ENCODE results near the gene TAP1. TPM values are rescaled to one million over a fixed set of nuclear protein-coding genes. Genes with fewer than 3 reads are reported as not detected.

TAP1 gene
- total RNA-seq, 1 donor from 2014 or later, result 50.6 TPM

DNA sequence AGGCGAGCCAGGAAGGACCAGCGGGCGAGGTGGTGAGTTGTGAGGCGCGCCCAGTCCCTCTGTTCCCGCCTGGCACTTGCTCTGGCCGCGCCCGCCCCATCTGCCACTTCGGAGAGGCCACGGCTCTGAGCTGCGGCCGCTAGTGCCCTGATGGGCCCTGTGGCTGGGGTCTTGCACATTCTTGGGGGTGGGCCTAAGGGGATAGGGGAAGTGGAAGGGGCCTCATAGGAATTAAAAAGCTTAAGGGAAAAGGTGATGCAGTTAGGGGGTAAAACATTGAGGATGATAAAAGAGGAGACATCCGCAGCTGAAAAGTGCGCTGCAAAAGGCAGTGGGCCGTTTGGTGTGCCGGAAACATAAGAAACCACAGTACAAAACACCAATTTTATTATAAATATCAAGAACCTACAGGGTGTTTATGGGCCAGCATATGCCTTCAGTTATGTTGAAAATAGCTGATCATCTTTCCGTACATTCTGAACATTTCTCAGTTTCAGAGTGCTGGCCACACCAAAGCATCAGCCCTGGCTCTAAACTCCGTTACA is 8.6 kb downstream of the TAP1 start:
- Histone ChIP-seq H3K27ac (peak overlapping the region; percentile 99), H3K9me3 (no peaks in the 10 kb centered on the region), H3K4me3 (peak overlapping the region; percentile 57 to 86), H3K36me3 (peaks cover 0 to 34% of the 10 kb centered on the region in 2 donors), H3K27me3 (no peaks in the 10 kb centered on the region), H3K4me1 (peaks cover 26% of the 10 kb centered on the region)
- TF ChIP-seq POLR2A (IDR thresholded peaks at IDR 0.05) (no peak), POLR2AphosphoS5 (IDR thresholded peaks at IDR 0.05; ENCODE audit: insufficient read depth in 1 of 2, low read depth in 1 of 2) (no peak), CTCF (IDR thresholded peaks at IDR 0.05) (no peak)
- no peak for DNase-seq (ENCODE audit: extremely low spot score in 2 of 2)
- intact Hi-C loops (cut with DNase I), result loop anchor here (1.0 to 5.0 kb wide), 2 partner anchors 9 to 127 kb away; partner anchors contain the start of gene PSMB9

DNA sequence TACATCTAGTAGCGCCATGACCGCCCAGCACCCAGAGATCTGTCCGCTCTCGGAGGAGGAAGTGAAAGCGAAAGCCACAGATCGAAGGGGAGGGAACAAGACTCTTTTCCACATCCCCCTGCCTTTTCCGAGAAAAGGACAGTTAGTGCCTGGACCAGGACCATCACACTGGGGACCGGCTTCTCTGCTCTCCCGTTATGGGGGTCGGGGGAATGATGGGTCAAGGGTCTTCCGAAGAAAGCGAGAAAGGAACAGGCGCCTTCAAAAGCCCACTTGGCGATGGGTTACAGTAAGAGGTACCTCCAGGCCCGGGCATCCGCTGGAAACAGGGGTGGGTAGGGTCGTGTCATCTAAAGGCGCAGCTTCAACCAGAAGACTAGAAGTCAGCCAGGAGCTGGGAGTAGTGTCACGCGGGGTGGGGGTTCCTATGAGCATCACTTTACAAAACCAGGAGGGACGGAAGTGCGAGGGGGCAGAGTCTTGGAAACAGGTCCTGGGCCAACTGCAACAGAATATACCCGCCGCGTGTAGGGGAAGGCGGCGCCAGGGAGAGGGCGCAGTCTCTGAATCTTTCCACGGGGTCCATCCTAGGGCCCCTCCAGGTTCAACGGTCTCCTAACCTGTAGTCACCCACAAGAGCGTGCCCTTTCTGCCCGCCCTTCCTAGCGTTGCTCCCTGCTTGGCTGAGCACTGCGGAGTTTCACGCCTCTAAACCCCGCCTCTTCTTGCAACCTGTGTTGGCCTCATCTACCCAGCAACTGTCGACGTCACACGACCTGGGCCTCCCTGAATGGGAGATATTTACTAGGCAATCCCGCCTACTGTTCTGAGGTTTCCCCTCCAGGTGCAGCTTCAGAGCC is 9.3 kb downstream of the TAP1 start, which contains the start of gene PSMB8:
Gene PSMB8, minus strand, starts transcription at position 69 of the 860 bp plus-strand sequence. Its CDS starts 51 bp downstream, at position 18.
- peaks cover 26% of the 10 kb centered on the region for H3K4me1 ChIP-seq
- no peaks in the 10 kb centered on the region for H3K9me3 ChIP-seq
- intact Hi-C loops (cut with DNase I), result loop anchor here (1.0 to 5.0 kb wide), 2 partner anchors 10 to 128 kb away; partner anchors contain the start of gene PSMB9
- no peaks in the 10 kb centered on the region for H3K27me3 ChIP-seq
- peak within 1 kb of the TSS; percentile 99 for H3K27ac ChIP-seq
- peaks cover 0 to 32% of the 10 kb centered on the region in 2 donors for H3K36me3 ChIP-seq
- peak within 1 kb of the TSS; percentile 57 to 86 for H3K4me3 ChIP-seq
- peak; percentile 62 to 95 for TF ChIP-seq POLR2A (IDR thresholded peaks at IDR 0.05)
- no peak for TF ChIP-seq CTCF (IDR thresholded peaks at IDR 0.05)
- peak; percentile 81 to 99 for TF ChIP-seq POLR2AphosphoS5 (IDR thresholded peaks at IDR 0.05; ENCODE audit: insufficient read depth in 1 of 2, low read depth in 1 of 2)
- DNase-seq (ENCODE audit: extremely low spot score in 2 of 2), result peak in 1 of 2 donors; percentile 98

- TF ChIP-seq POLR2A (IDR thresholded peaks at IDR 0.05) (no peak), POLR2AphosphoS5 (IDR thresholded peaks at IDR 0.05; ENCODE audit: insufficient read depth in 1 of 2, low read depth in 1 of 2) (no peak), CTCF (IDR thresholded peaks at IDR 0.05) (no peak)
- Histone ChIP-seq H3K9me3 (no peaks in the 10 kb centered on the region), H3K36me3 (peaks cover 0 to 30% of the 10 kb centered on the region in 2 donors), H3K27ac (peak overlapping the region; percentile 99), H3K4me1 (peaks cover 26% of the 10 kb centered on the region), H3K4me3 (peak overlapping the region; percentile 57 to 86), H3K27me3 (no peaks in the 10 kb centered on the region)
- intact Hi-C loops (cut with DNase I), result loop anchor here (5.0 kb wide), 1 partner anchor 129 kb away; no protein-coding TSS in a partner anchor
- DNase-seq (ENCODE audit: extremely low spot score in 2 of 2), result peak in 1 of 2 donors; percentile 84
Measured at GRCh38 chr6:32843331-32843978, 10.0 kb downstream of the TAP1 start.

GRCh38 chr6:32842690-32843089 is 10.8 kb downstream of the TAP1 start:
- peaks cover 0 to 22% of the 10 kb centered on the region in 2 donors for H3K36me3 ChIP-seq
- no peaks in the 10 kb centered on the region for H3K9me3 ChIP-seq
- TF ChIP-seq POLR2A (IDR thresholded peaks at IDR 0.05) (no peak), POLR2AphosphoS5 (IDR thresholded peaks at IDR 0.05; ENCODE audit: insufficient read depth in 1 of 2, low read depth in 1 of 2) (no peak)
- intact Hi-C loops (cut with DNase I), result loop anchor here (5.0 kb wide), 1 partner anchor 130 kb away; no protein-coding TSS in a partner anchor
- H3K4me1 ChIP-seq, result peaks cover 29% of the 10 kb centered on the region
- no peaks in the 10 kb centered on the region for H3K27me3 ChIP-seq
- peak overlapping the region; percentile 99 for H3K27ac ChIP-seq
- H3K4me3 ChIP-seq, result peak overlapping the region; percentile 57 to 86
- no peak for DNase-seq (ENCODE audit: extremely low spot score in 2 of 2)

All from vagina (tissue), 2 donors.